ENCODE measurements around the gene SHOC1.
"Not testable (repeated sequence)": the region's sequence is repeated elsewhere in the genome, so short reads cannot be mapped to it uniquely, and the experiment has no call there.

Gene SHOC1

DNA sequence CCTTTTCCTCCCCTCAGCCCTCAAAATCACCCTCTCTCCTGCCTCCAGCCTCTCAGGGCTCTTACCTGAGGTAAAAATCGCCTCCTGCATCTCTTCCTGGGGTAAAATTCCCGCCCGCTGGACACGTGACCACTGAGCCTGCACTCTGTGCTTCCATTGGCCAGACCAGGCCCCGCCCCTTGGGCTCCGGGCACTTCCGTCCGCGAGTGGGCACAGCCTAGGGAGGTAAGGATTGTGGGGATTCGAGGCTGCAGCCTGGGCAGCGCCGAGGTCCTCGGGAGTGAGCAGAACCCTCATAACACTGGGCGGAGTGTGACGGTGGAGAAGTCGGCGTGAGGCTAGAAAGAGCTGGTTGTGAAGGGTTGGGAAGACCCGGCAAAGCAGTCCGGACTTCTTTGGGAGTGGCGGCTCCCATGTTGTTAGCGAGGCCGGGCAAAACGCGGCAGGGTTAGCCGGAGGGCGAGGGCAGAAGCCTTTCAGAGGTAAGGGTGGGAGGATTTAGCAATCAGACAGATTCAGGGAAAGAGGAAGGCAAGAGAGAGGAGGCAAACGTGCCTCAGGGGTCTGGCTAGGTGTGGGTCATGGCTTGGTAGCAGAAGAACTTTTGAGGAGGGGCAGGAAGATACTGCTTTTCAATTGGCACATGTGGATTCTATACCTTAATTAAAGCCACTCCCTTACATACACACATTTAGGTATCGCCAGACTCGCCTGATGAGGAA lies at the start of gene SHOC1:
Gene SHOC1 (minus strand): TSS at position 103 of the 722 bp plus-strand sequence. CDS start 3,519 bp downstream, outside the sequence.
- DNase-seq = no peak
- in situ Hi-C loops (cut with MboI; ENCODE audit: low pct_unique_long_range_greater_than_20kb, low sequenced_read_pairs) = loop anchor here (25.0 kb wide), 1 partner anchor 567 kb away; no protein-coding TSS in a partner anchor

GRCh38 chr9:111843971-111844370 lies 49.2 kb upstream of the SHOC1 start:
- no peak for DNase-seq
- in situ Hi-C loops (cut with MboI; ENCODE audit: low pct_unique_long_range_greater_than_20kb, low sequenced_read_pairs) = no loop called here

- DNase-seq = no peak
- in situ Hi-C loops (cut with MboI; ENCODE audit: low pct_unique_long_range_greater_than_20kb, low sequenced_read_pairs) = no loop called here
Measured at GRCh38 chr9:111842313-111842712, 47.6 kb upstream of the SHOC1 start.

GRCh38 chr9:111840442-111840841 lies 45.7 kb upstream of the SHOC1 start:
- DNase-seq = no peak
- in situ Hi-C loops (cut with MboI; ENCODE audit: low pct_unique_long_range_greater_than_20kb, low sequenced_read_pairs) = no loop called here

GRCh38 chr9:111839987-111840386 lies 45.2 kb upstream of the SHOC1 start:
- DNase-seq = no peak
- in situ Hi-C loops (cut with MboI; ENCODE audit: low pct_unique_long_range_greater_than_20kb, low sequenced_read_pairs) = no loop called here

DNA sequence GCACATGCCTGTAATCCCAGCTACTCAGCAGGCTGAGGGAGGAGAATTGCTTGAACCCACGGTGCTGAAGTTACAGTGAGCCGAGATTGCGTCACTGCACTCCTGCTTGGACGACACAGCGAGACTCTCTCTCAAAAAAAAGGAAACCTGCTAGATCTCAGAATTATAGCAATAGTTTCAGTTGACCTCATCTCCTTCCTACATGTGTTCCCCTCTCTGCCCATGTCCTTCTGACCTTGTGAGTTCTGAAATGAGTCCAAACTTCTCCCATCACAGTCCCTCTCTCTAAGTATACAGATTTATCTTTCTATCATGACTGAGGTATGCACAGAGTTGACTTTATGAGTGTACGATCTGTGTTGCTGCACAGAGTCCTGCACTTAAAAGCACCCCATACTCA lies 44.6 kb upstream of the SHOC1 start:
- in situ Hi-C loops (cut with MboI; ENCODE audit: low pct_unique_long_range_greater_than_20kb, low sequenced_read_pairs) = no loop called here
- DNase-seq = peak; percentile 14

DNA sequence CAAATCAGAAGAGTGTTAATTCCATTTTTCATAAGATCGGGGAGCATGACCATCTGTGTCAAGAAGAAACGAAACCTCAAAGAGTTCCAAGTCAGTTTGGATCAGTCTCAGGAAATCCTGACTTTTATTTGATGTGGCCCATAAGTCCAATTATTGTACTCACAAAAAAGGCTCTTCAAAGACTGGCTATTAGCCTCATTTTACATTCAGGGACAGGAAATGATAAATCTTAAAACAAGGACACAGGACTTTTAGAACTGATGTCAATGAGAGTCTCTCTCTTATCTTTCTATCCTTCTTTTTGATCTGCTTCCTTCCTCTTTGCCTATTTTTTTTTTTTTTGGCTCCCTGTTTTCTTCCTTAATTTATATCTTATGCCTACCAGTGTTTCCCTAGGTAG lies 43.7 kb upstream of the SHOC1 start:
- peak; percentile 37 for DNase-seq
- in situ Hi-C loops (cut with MboI; ENCODE audit: low pct_unique_long_range_greater_than_20kb, low sequenced_read_pairs) = no loop called here

GRCh38 chr9:111836311-111836710 lies 41.6 kb upstream of the SHOC1 start:
- in situ Hi-C loops (cut with MboI; ENCODE audit: low pct_unique_long_range_greater_than_20kb, low sequenced_read_pairs) = no loop called here
- no peak for DNase-seq

GRCh38 chr9:111833941-111834340 lies 39.2 kb upstream of the SHOC1 start:
- no peak for DNase-seq

DNA sequence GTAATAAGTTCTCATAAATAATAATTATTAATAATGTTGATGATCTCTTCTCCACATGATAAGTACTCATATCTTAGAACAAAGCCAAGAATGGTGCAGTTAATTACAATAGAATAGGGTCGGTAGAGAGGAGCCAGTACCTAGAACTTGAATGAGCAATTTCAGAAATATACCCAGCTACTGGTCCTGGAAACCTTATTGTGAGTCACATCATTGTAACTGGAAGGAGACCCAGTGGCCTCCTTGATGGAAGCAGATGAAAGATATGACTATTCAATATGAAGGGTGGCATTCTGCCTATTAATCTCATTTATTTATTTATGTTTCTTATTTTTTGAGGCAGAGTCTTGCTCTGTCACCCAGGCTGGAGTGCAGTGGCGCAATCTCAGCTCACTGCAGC lies 37.7 kb upstream of the SHOC1 start:
- in situ Hi-C loops (cut with MboI; ENCODE audit: low pct_unique_long_range_greater_than_20kb, low sequenced_read_pairs) = no loop called here
- DNase-seq = no peak

More at GRCh38 chr9:111833941-111834340, 39.2 kb upstream of the SHOC1 start:
- in situ Hi-C loops (cut with MboI; ENCODE audit: low pct_unique_long_range_greater_than_20kb, low sequenced_read_pairs) = no loop called here

- in situ Hi-C loops (cut with MboI; ENCODE audit: low pct_unique_long_range_greater_than_20kb, low sequenced_read_pairs) = no loop called here
- no peak for DNase-seq
Measured at GRCh38 chr9:111831371-111832108, 36.8 kb upstream of the SHOC1 start.

GRCh38 chr9:111828193-111828592 lies 33.5 kb upstream of the SHOC1 start:
- in situ Hi-C loops (cut with MboI; ENCODE audit: low pct_unique_long_range_greater_than_20kb, low sequenced_read_pairs) = no loop called here
- DNase-seq = no peak

DNA sequence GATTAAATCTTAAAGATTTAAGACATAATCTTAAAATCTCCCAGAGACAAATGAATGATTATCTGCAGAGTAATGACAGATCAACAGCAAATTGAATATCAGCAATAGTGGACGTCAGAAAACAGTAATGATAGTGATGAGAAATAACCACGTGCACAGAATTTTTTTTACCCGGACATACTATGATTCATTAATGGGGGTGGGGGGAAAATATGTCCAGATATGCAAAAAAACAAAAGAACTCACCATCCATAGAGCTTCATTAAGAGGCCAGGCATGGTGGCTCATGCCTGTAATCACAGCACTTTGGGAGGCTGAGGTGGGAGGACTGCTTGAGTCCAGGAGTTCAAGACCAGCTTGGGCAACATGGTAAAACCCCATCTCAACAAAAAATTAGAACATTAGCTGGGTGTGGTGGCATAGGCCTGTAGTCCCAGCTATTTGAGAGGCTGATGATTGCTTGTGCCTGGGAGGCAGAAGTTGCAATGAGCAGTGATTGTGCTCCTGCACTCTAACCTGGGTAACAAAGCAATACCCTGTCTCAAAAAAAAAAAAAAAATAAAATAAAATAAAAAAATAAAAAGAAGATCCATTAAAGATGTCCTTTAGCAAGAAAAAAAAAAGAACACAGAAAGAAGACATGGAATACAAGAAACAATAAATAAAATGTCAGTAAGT lies 30.9 kb upstream of the SHOC1 start:
- in situ Hi-C loops (cut with MboI; ENCODE audit: low pct_unique_long_range_greater_than_20kb, low sequenced_read_pairs) = no loop called here
- DNase-seq = no peak

DNA sequence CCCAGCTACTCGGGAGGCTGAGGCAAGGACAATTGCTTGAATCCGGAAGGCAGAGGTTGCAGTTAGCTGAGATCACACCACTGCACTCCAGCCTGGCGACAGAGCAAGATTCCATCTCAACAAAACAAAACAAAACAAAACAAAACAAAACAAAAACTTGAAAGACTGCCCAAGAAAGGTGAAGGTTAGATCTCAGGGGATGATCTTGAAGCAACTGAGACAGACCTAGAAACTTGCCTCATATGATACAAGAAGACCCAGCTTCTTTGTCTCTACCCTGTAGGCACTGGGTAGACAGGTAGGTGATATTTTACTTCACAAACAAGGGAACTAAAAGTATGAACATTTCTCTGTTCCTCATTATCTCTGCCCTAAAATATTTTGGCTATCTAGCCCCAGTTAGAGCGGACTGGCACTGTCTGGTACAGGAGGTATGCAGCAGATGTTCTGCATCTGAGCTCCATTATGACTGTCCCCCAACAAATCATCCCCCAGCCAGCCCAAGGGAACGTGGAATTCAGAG lies 26.3 kb upstream of the SHOC1 start:
- in situ Hi-C loops (cut with MboI; ENCODE audit: low pct_unique_long_range_greater_than_20kb, low sequenced_read_pairs) = no loop called here
- no peak for DNase-seq

GRCh38 chr9:111819360-111819759 lies 24.6 kb upstream of the SHOC1 start:
- in situ Hi-C loops (cut with MboI; ENCODE audit: low pct_unique_long_range_greater_than_20kb, low sequenced_read_pairs) = no loop called here

GRCh38 chr9:111815285-111816070 lies 20.7 kb upstream of the SHOC1 start:
- DNase-seq = no peak
- in situ Hi-C loops (cut with MboI; ENCODE audit: low pct_unique_long_range_greater_than_20kb, low sequenced_read_pairs) = no loop called here

More at GRCh38 chr9:111819360-111819759, 24.6 kb upstream of the SHOC1 start:
- DNase-seq = no peak

- in situ Hi-C loops (cut with MboI; ENCODE audit: low pct_unique_long_range_greater_than_20kb, low sequenced_read_pairs) = no loop called here
- no peak for DNase-seq
Measured at GRCh38 chr9:111812337-111812736, 17.6 kb upstream of the SHOC1 start.

- no peak for DNase-seq
- in situ Hi-C loops (cut with MboI; ENCODE audit: low pct_unique_long_range_greater_than_20kb, low sequenced_read_pairs) = no loop called here
Measured at GRCh38 chr9:111810908-111811307, 16.2 kb upstream of the SHOC1 start.

DNA sequence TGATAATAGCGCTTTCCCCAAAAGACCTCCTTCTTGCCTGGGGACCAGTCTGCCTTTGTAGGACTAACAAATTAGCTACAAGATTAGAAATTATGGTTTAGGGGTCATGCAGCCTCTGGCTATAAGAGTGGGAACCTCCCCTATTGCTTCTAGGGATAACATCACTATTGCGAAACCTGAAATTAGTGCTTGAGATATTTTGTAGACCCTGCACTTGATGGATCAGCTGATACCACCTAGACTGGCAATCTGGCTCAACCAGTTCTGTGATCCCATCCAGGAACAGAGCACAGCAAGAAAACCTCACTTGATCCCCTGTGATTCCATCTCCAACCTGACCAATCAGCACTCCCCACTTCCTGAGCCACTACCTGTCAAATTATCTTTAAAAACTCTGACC lies 15.7 kb upstream of the SHOC1 start:
- in situ Hi-C loops (cut with MboI; ENCODE audit: low pct_unique_long_range_greater_than_20kb, low sequenced_read_pairs); DNase-seq: not testable (repeated sequence)
